Measurements from ENCODE around the gene FHL2.

Gene FHL2

DNA sequence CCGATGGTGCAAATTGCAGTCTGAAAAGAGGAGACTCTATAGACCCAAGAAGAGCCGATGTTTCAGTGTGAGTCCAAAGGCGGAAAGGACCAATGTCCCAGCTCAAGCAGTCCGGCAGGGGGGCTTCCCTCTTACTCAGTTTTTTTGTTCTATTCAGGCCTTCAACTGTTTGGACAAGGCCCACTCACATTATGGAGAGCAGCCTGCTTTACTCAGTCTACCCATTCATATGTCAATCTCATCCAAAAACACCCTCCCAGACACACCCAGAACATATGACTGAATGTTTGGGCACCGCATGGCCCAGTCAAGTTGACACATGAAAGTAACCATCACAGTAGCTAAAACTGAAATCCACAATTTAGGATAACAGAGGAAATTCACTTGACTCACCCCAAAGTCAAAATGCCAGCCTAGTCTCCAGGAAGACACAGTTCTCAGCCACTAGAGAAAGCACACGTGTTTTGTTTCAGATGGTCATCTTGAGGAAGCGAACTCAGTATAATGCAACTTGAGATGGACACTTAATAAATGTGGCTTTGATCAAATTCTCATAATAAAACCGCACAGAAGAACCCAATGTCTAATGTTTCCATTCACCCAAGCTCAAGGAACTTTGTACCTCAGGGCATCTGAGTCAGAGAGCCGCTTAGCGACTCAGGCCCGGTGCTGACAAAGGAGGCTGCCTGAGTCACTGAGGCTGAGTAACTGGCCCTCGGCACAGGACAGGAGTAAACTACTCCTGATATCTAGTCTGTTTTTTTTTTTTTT lies 2.4 kb downstream of the FHL2 start:
- peak; percentile 33 for DNase-seq

DNA sequence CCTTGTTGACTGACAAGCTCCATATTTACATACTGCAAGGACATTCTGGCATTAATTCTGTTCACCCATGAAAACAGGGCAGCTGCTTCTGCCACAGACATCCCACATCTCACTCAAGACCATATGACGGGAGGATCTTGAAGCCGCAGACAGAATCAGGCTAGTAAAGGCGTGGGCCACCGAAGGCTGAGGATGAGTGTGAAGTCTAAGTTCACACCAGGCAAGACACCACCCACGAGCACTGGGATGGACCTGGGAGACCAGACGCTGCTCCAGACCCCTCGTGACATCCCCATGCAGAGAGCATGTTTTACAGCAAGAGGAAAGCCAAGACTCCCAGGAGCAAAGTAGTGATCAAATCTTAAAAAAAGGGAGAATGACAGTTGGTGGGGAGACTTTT lies 3.2 kb downstream of the FHL2 start:
- no peak for DNase-seq

DNA sequence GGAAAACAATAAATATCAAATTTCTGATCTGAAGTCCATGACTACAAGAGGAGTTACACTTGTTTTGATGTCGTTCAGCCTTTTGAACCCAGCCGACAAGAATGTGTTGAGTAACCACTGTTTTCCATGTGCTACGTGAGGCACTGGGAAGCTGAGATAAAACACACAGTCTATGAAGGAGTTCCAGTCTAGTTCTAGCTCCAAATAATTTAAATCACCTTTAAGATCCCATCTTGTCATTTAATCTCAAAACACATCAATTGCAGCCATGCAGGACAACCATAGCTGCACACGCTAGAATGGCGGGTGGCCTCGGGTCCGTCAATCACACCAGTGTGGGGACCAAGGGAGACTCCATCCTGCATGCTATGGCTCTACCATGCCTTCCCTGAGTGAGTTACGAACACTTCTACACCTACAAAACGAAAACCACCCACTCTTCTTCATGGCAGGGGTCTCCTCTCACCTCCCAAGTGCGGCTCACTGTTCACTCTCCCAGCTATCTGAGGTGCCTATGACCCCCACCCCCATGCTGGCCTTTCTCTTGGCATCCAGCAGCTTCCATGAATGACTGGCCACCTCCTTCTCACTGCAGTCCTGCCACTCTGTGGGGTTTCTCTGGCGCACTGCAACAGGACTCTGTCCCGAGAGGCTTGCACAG lies 3.8 kb downstream of the FHL2 start:
- DNase-seq: no peak

GRCh38 chr2:105393373-105394055 lies 5.3 kb downstream of the FHL2 start:
- no peak for DNase-seq

DNA sequence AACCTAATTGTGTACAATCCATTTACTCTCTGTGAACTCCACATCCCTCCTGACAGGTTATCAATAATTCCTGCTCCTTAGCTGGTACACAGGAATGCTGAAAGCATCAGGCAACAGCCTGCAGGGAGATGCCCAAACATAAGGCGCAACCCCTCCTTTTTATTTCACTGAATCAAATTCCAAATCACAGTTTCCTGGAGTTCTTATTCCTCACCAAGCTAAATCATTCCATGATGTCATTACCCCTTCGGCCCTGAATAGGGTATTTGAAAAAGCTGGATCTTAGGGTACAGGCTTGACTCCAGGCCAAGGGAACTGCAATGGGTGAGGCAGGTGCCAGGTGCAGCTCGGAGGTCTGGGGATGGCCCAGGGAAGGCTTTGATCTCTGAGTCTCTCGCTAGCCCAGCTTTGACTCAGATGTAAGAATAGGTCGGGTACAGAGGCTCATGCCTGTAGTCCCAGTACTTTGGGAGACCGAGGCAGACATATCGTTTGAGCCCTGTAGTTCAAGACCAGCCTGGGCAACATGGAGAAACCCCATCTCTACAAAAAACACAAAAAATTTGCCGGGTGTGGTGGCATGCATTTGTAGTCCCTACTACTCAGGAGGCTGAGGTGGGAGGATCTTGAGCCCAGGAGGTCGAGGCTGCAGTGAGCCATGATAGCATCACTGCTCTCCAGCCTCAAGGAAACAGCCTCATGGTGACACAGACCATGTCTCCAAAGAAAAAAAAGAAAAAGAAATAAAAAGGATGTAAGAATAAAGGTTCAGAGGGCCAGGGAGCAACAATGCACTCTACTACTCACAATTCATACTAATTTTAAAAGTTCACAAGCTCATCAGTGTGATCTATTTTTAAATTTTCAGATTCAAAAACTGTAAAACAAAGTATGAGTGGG lies 6.8 kb downstream of the FHL2 start:
- DNase-seq: no peak

DNA sequence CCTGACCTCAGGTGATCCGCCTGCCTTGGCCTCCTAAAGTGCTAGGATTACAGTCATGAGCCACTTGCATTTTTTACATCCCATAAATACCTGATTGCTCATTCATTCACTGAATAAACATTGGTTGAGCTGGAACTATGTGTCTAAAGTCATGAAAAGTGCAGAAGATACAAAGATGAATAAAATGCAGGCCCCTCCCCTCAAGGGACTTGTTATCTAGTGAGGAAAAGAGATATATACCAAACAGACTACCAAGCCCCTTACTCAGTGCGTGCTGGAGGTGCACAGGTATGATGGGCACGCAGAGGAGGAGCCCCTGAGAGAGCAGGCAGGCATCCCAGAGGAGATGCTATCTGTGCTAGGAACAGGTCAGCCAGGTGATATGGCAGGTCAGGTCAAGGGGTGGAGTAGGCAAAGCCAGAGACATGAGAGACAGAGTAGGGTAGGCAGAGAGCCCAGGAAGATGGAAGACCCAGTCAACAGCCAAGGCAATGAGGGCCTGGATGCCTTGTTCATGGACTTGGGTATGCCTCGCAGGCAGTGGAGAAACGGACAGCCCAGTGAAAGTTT lies 7.7 kb downstream of the FHL2 start:
- DNase-seq: no peak

GRCh38 chr2:105390454-105390853 lies 8.4 kb downstream of the FHL2 start:
- no peak for DNase-seq

DNA sequence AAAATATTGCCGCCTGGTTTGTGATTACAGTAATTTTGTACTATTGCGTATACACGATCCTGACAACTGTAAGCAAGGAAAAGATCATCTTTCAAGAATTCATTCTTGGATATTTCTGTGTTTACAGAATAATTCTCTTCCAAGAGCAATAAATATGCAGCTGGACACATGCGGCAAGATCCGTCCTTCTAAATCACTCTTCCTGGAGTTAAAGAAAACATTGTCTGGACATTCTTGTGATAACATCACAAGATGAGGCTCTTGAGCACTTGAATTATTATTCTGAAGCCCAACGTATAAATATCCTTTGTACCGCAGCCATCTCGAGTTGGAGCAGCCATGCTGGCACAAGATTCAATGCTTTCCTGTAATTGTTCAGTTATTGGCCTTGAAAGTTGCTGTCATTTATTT lies 9.9 kb downstream of the FHL2 start:
- DNase-seq: no peak

- no peak for DNase-seq
Measured at GRCh38 chr2:105387225-105387624, 11.6 kb downstream of the FHL2 start.

DNA sequence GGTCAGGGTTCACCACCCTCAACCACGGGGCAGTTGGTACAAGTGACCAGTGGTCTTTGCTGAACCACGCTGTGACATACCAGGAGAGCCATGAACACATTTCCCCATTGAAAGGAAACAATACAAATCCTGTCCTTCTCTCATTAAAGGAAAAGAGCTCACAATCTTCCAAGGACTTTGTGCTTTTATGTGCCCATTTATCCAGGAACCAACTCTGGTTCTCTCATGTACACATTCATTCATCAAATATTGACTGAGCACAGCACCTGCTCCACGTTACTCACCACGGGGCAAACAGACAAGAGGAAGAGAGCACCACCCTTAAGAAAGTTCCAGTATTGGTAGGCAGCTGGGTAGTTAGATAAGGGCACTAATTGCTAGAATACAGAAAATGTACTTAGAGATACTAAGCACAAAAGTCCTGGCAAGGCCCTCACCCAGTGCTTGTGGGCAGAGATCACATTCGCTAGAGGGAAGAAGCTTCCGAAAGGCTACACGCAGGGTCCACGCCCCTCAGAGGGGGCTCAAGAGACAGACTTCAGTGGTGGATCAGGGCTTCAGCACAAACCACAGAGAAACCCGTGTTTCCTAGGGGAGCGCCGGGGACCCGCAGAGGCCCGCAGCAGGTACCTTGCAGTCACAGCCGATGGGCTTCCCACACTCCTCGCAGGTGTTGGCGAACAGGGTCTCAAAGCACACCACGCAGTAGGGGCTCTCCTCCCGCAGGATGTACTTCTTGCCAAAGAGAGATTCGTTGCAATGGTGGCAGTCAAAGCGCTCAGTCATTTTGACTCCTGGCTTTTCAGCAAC lies 12.9 kb downstream of the FHL2 start:
- no peak for DNase-seq

- no peak for DNase-seq
Measured at GRCh38 chr2:105384861-105385260, 14.0 kb downstream of the FHL2 start.

DNA sequence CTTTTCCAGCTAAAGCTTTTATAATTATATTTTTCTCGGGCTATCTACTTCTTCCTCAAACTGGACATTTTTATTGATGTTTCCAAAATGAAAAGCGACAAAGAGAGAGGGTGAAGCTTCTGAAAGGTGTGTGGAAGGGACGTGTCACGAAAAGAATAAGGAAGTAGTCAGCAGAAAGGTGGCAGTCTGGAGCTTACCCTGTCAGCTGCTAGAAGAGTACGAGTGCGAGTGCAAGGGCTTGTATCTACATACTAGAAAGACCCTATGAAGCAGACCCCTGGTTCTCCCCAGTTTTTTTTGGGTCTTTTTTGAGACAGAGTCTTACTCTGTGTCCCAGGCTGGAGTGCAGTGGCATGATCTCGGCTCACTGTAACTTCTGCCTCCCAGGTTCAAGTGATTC lies 14.6 kb downstream of the FHL2 start:
- DNase-seq: no peak

- no peak for DNase-seq
Measured at GRCh38 chr2:105383432-105384166, 15.3 kb downstream of the FHL2 start.

- no peak for DNase-seq
Measured at GRCh38 chr2:105382177-105382576, 16.7 kb downstream of the FHL2 start.

DNA sequence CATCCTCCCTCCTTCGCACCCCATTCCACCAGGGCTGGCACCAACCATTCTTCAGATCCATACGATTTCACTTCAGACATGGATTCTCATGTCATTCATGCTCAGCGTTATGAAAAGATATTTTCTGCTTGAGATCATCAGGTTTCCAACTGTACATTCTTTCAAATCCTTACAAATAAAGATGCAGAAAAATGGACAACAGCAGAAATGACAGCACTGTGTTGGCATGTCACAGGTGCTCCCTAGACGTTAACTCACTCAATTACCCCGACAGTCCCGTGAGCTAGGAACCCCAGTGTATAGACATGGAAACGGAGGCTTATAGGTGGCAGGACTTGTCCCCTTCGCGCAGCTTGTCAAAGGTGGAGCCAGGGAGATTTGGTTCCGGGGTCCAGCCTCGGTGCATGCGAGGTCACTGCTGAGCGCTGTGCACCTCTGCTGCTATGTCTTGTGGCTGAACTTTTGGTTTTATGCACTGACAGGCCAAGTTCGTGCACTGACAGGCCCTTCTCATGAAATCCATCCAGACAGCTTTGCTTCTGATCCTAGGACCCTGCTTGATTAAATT lies 17.7 kb downstream of the FHL2 start:
- no peak for DNase-seq

DNA sequence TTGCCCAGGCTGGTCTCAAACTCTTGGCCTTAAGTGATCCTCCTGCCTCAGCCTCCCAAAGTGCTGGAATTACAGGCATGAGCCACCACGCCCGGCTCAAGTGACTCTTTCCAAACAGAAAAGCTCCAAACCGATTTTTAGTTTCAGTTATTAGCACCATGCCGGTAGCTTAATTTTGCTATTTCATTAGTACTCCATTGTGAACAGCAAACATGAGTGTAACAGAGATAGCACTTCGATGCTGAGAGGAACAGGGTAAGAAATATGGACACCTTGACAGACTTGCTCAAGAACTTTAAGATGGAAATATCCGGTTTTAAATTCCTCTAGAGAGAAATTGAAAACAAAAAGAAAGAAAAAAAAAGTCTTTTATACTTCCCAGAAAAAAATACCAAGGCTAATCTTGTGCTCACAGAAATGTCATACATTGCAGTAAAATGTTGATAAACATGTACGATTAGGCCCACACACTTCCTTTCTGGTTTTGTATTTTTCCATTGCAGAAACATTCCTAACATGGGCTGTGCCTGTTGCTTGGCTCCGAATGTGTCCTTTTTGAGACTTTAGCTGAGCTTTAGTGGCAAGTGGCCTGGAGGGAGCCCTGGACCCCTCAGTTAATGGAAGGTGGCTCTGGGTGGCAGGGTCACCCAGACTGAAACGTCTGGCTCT lies 18.3 kb downstream of the FHL2 start:
- no peak for DNase-seq

DNA sequence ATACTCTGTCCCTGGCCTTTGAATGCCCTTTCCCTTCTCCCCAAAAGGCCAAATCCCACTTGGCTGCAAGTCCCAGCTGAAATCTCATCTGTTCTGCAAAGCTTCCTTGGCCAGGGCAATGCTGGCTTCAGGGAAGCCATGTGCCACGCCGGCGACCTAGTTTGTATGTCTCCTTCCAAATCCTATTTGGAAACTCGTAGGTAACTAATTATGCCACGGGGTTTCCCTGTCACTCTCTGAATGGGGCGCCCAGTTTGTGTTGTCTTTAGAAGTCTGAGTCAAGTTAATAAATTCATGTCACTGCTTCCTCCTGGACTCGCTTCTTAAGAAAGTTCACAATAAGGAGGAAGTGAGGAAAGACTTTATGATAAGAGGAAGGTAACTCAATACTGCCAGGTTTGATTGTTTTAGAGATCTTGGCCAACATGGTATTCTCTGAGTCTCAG lies 19.1 kb downstream of the FHL2 start:
- no peak for DNase-seq

- DNase-seq: no peak
Measured at GRCh38 chr2:105378921-105379383, 19.9 kb downstream of the FHL2 start.

DNA sequence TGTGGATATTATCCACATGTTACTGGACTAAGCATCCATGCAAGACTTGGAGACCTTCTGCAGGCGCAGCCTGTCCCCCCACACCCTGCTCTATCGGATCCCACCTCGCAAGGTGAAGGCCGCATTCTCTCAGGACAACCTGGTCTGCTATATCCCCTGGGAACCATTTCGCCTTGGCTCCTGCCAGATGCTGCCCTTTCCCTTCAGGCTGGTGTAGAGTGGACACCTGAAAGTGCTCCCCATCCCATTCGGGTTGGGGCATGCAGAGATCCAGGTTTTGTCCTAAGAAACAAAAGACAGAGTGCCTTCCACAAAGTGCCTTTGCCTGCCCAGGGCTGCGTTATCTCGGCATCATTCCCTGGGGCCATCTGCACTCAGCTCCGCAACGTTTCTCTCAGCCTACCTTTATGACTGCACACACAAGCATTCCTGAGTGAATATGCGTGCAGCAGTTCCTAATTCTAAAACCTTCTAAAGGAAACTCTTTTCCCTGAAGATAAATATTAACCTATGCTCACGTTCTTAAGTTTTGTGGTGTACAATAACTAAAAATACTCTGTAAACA lies 20.5 kb downstream of the FHL2 start:
- DNase-seq: no peak

DNA sequence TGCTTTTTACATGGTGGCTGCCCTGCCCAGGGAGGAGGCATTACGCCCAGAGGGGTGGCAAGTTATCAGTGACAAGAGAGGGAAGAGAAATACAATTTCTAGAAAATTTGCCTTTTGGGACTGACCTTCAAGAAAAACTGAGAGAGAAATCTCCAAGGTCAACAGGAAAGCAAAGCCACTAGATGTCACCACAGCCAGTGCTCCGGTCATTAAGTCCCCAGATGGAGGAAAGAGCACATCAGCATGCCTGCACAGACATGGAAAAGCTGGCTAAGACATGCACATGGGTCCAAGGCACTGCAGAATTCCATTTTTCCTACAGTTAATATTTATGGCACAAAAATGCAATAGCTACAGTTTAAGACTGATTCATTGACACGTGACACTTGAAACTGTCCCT lies 21.0 kb downstream of the FHL2 start:
- DNase-seq: no peak
